HCT116 (cell line): Measurements from ENCODE around the gene ADRA2A. TPM values are rescaled to one million over a fixed set of nuclear protein-coding genes. Genes with fewer than 3 reads are reported as not detected.

Experiments used
- ATAC-seq: fragments of 200-7000 bp; cut with Tn5 transposase; 2 replicates; pipeline ENCODE4 v1.9.1; 2020; ENCODE audit warnings: mild to moderate bottlenecking, moderate library complexity
- BruUV-seq: library from RNA; stranded (reverse); fragments of 400-500 nt; replicated peaks from 2 replicates; lab custom pipeline; 2021; lab: Mats Ljungman, UMichigan
- CTCF ChIA-PET: fragments of 300-600 bp; sonication (Branson Sonifier 250); formaldehyde crosslinking; loops from one replicate; lab custom pipeline; 2021; ENCODE audit warnings: antibody characterized with exemption; lab: Charles Lee
- POLR2A ChIA-PET: fragments of 300-600, 350-600 bp; sonication (Branson Sonifier 250); formaldehyde crosslinking; loops from one replicate; lab custom pipeline; 2021; ENCODE audit warnings: antibody characterized with exemption; lab: Charles Lee
- RAD21 ChIA-PET, 2 experiments: fragments of 300-600 bp; sonication (Branson Sonifier 250); formaldehyde crosslinking; loops; one replicate each; lab custom pipeline; 2023; ENCODE audit warnings: low total read pairs in 2 of 2; ENCODE audit not compliant: uncharacterized antibody in 2 of 2, unreplicated experiment in 2 of 2, low non-redundant PET in 1 of 2; lab: Charles Lee
- DNase-seq: peaks from one replicate; pipeline ENCODE4 v3.0.0-alpha.2; 2010; ENCODE audit warnings: low read depth, low spot score
- H2AFZ ChIP-seq: fragments of 200-600 bp; shearing (Covaris generic), sonication (generic); 2 replicates; pipeline ENCODE4 v1.6.1; 2017; ENCODE audit warnings: low read depth, mixed run types, mixed read lengths, antibody characterized with exemption, low read length; ENCODE audit not compliant: poor library complexity, severe bottlenecking
- H3K27ac ChIP-seq: 2 replicates; pipeline ENCODE4 v1.5.1; 2012; ENCODE audit warnings: low read depth, low read length
- H3K27me3 ChIP-seq: fragments of 200-600 bp; sonication (generic); 2 replicates; pipeline ENCODE4 v1.6.1; 2016; ENCODE audit warnings: mixed run types, low read length, mixed read lengths; ENCODE audit not compliant: insufficient read depth
- H3K36me3 ChIP-seq, 2 experiments: fragments of 200-500 bp in 1 of 2; fragments of 200-600 bp in 1 of 2; sonication (Bioruptor generic) in 1 of 2; sonication (generic) in 1 of 2; 2 replicates each; pipeline versions ENCODE4 v1.5.1 to v1.6.1; 2014 to 2016; ENCODE audit warnings: low read length in 2 of 2, inconsistent platforms in 1 of 2, mixed read lengths in 1 of 2, mixed run types in 1 of 2; ENCODE audit not compliant: insufficient read depth in 2 of 2, control insufficient read depth in 1 of 2
- H3K4me1 ChIP-seq, 2 experiments: fragments of 200-600 bp in 1 of 2; sonication (generic) in 1 of 2; 2 replicates each; pipeline versions ENCODE4 v1.5.1 to v1.6.1; 2012 to 2017; ENCODE audit warnings: low read length in 2 of 2, inconsistent platforms in 1 of 2, mild to moderate bottlenecking in 1 of 2, mixed read lengths in 1 of 2, mixed run types in 1 of 2, moderate library complexity in 1 of 2; ENCODE audit not compliant: insufficient read depth in 2 of 2, control insufficient read depth in 1 of 2
- H3K4me2 ChIP-seq: fragments of 200-600 bp; sonication (generic); 2 replicates; pipeline ENCODE4 v1.6.1; 2017; ENCODE audit warnings: mixed run types, low read length, mixed read lengths
- H3K4me3 ChIP-seq, 2 experiments: fragments of 200-600 bp in 1 of 2; sonication (generic) in 1 of 2; replicated peaks in 1 of 2; 2 replicates each; pipeline ENCODE4 v1.5.1; 2011 to 2016; ENCODE audit warnings: low read length in 2 of 2, control low read depth in 1 of 2, low read depth in 1 of 2, mild to moderate bottlenecking in 1 of 2, mixed read lengths in 1 of 2, mixed run types in 1 of 2
- H3K79me2 ChIP-seq: fragments of 200-600 bp; sonication (generic); 2 replicates; pipeline ENCODE4 v1.6.1; 2017; ENCODE audit warnings: mild to moderate bottlenecking, mixed run types, low read length, moderate library complexity, mixed read lengths; ENCODE audit not compliant: insufficient read depth
- H3K9ac ChIP-seq: fragments of 200-600 bp; sonication (generic); 2 replicates; pipeline ENCODE4 v1.6.1; 2016; ENCODE audit warnings: low read length, mixed read lengths
- H3K9me2 ChIP-seq: fragments of 200-600 bp; sonication (generic), shearing (Covaris generic); 2 replicates; pipeline ENCODE4 v1.6.1; 2017; ENCODE audit warnings: mixed run types, mild to moderate bottlenecking, moderate library complexity; ENCODE audit not compliant: insufficient read depth
- H3K9me3 ChIP-seq, 2 experiments: fragments of 200-500 bp in 1 of 2; fragments of 200-600 bp in 1 of 2; sonication (Bioruptor generic) in 1 of 2; sonication (generic) in 1 of 2; 2 replicates each; pipeline ENCODE4 v1.6.1; 2014 to 2017; ENCODE audit warnings: low read length in 2 of 2, mixed read lengths in 2 of 2, inconsistent platforms in 1 of 2, low read depth in 1 of 2, mild to moderate bottlenecking in 1 of 2, mixed run types in 1 of 2, moderate library complexity in 1 of 2; ENCODE audit not compliant: control insufficient read depth in 1 of 2, insufficient read depth in 1 of 2
- H4K20me1 ChIP-seq: fragments of 200-600 bp; sonication (generic), shearing (Covaris generic); 2 replicates; pipeline ENCODE4 v1.6.1; 2017; ENCODE audit warnings: mixed run types, mild to moderate bottlenecking, moderate library complexity; ENCODE audit not compliant: insufficient read depth
- CBX3 ChIP-seq: IDR thresholded peaks from 2 replicates; pipeline ENCODE4 v1.6.1; 2012; ENCODE audit warnings: low read depth
- CEBPB ChIP-seq: IDR thresholded peaks from 2 replicates; pipeline ENCODE4 v1.6.1; 2012; ENCODE audit warnings: low read depth
- EGR1 ChIP-seq: IDR thresholded peaks from 2 replicates; pipeline ENCODE4 v1.6.1; 2012; ENCODE audit warnings: low read depth
- ELF1 ChIP-seq: IDR thresholded peaks from 2 replicates; pipeline ENCODE4 v1.6.1; 2012; ENCODE audit warnings: low read depth, borderline replicate concordance
- EZH2 ChIP-seq: fragments of 200-600 bp; sonication (generic); IDR thresholded peaks from 2 replicates; pipeline ENCODE4 v1.6.1; 2017; ENCODE audit warnings: antibody characterized with exemption, mixed run types
- EZH2phosphoT487 ChIP-seq: fragments of 200-600 bp; IDR thresholded peaks from 2 replicates; pipeline ENCODE4 v1.6.1; 2018; ENCODE audit warnings: antibody characterized with exemption, borderline replicate concordance
- FOSL1 ChIP-seq: IDR thresholded peaks from 2 replicates; pipeline ENCODE4 v1.6.1; 2012; ENCODE audit warnings: low read depth
- JUND ChIP-seq: IDR thresholded peaks from 2 replicates; pipeline ENCODE4 v1.6.1; 2012
- MAX ChIP-seq: IDR thresholded peaks from 2 replicates; pipeline ENCODE4 v1.6.1; 2012
- POLR2A ChIP-seq: IDR thresholded peaks from 2 replicates; pipeline ENCODE4 v1.7.0; 2011; ENCODE audit warnings: borderline replicate concordance; ENCODE audit not compliant: insufficient read depth, insufficient read length; ENCODE audit errors: extremely low read depth
- POLR2AphosphoS5 ChIP-seq: IDR thresholded peaks from 2 replicates; pipeline ENCODE4 v1.6.1; 2011; ENCODE audit warnings: mild to moderate bottlenecking, low read depth, low read length, moderate library complexity
- SIN3A ChIP-seq: IDR thresholded peaks from 2 replicates; pipeline ENCODE4 v1.6.1; 2012; ENCODE audit warnings: low read depth
- SP1 ChIP-seq: IDR thresholded peaks from 2 replicates; pipeline ENCODE4 v1.6.1; 2012; ENCODE audit warnings: low read depth
- SRF ChIP-seq: IDR thresholded peaks from 2 replicates; pipeline ENCODE4 v1.6.1; 2012; ENCODE audit warnings: low read depth
- YY1 ChIP-seq: IDR thresholded peaks from 2 replicates; pipeline ENCODE4 v1.6.1; 2011; ENCODE audit warnings: low read length, low read depth, moderate library complexity, mild to moderate bottlenecking; ENCODE audit not compliant: insufficient replicate concordance; ENCODE audit errors: extremely low read depth
- ZBTB33 ChIP-seq: IDR thresholded peaks from 2 replicates; pipeline ENCODE4 v1.6.1; 2011; ENCODE audit warnings: mild to moderate bottlenecking, low read length, moderate library complexity; ENCODE audit not compliant: insufficient replicate concordance; ENCODE audit errors: extremely low read depth
- ZFX ChIP-seq: fragments of 450-650 bp; IDR thresholded peaks from 2 replicates; pipeline ENCODE4 v1.6.1; 2017
- ZNF274 ChIP-seq: fragments of 200-500 bp; sonication (Bioruptor generic); IDR thresholded peaks from 2 replicates; pipeline ENCODE4 v1.6.1; 2014; ENCODE audit warnings: mild to moderate bottlenecking, low read depth, low read length, inconsistent platforms
- intact Hi-C: fragments of 100-400 bp; cut with micrococcal nuclease; formaldehyde crosslinking; loops from 2 replicates; pipeline ENCODE4 v1.10.0; 2022
- total RNA-seq: library from RNA; stranded (reverse); gene quantifications from one replicate; pipeline ENCODE4 v1.2.1, GENCODE V29; 2021; ENCODE audit not compliant: unreplicated experiment
- TF ChIP-seq, protein P1 (sequence below): IDR thresholded peaks from 2 replicates; pipeline ENCODE4 v1.6.1; 2012; ENCODE audit warnings: low read depth
- TF ChIP-seq, protein P2 (sequence below), 3 experiments: fragments of 200-600 bp in 1 of 3; sonication (generic) in 1 of 3; IDR thresholded peaks in 2 of 3; conservative IDR thresholded peaks in 1 of 3; 2 replicates each; pipeline ENCODE4 v1.5.1; 2012 to 2017; ENCODE audit warnings: low read depth in 2 of 3, low read length in 2 of 3, antibody characterized with exemption in 1 of 3, borderline replicate concordance in 1 of 3, control low read depth in 1 of 3, mild to moderate bottlenecking in 1 of 3, mixed read lengths in 1 of 3, mixed run types in 1 of 3, moderate library complexity in 1 of 3; ENCODE audit not compliant: insufficient read depth in 1 of 3

ADRA2A gene
- total RNA-seq, 1 experiment from 2014 or later, result 0.15 TPM

GRCh38 chr10:111082102-111082975, 5.5 kb downstream of the ADRA2A start:
- Histone ChIP-seq H3K36me3 (no peaks in the 10 kb centered on the region), H3K79me2 (no peaks in the 10 kb centered on the region), H3K9ac (no peak overlapping the region), H2AFZ (no peak overlapping the region)
- no TSS peak for BruUV-seq
- POLR2A ChIA-PET, result no interaction called here
- RAD21 ChIA-PET, result no interaction called here
- no peak for TF ChIP-seq POLR2A
- TF ChIP-seq SIN3A, result no peak
- TF ChIP-seq SP1, result no peak
- no peak for TF ChIP-seq CBX3
- TF ChIP-seq POLR2AphosphoS5, result no peak
- TF ChIP-seq MAX, result no peak
- no peak for TF ChIP-seq YY1
- TF ChIP-seq EZH2phosphoT487, result no peak
- TF ChIP-seq, protein P1, sequence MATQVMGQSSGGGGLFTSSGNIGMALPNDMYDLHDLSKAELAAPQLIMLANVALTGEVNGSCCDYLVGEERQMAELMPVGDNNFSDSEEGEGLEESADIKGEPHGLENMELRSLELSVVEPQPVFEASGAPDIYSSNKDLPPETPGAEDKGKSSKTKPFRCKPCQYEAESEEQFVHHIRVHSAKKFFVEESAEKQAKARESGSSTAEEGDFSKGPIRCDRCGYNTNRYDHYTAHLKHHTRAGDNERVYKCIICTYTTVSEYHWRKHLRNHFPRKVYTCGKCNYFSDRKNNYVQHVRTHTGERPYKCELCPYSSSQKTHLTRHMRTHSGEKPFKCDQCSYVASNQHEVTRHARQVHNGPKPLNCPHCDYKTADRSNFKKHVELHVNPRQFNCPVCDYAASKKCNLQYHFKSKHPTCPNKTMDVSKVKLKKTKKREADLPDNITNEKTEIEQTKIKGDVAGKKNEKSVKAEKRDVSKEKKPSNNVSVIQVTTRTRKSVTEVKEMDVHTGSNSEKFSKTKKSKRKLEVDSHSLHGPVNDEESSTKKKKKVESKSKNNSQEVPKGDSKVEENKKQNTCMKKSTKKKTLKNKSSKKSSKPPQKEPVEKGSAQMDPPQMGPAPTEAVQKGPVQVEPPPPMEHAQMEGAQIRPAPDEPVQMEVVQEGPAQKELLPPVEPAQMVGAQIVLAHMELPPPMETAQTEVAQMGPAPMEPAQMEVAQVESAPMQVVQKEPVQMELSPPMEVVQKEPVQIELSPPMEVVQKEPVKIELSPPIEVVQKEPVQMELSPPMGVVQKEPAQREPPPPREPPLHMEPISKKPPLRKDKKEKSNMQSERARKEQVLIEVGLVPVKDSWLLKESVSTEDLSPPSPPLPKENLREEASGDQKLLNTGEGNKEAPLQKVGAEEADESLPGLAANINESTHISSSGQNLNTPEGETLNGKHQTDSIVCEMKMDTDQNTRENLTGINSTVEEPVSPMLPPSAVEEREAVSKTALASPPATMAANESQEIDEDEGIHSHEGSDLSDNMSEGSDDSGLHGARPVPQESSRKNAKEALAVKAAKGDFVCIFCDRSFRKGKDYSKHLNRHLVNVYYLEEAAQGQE, result no peak
- no peak for TF ChIP-seq CEBPB
- TF ChIP-seq, protein P2, sequence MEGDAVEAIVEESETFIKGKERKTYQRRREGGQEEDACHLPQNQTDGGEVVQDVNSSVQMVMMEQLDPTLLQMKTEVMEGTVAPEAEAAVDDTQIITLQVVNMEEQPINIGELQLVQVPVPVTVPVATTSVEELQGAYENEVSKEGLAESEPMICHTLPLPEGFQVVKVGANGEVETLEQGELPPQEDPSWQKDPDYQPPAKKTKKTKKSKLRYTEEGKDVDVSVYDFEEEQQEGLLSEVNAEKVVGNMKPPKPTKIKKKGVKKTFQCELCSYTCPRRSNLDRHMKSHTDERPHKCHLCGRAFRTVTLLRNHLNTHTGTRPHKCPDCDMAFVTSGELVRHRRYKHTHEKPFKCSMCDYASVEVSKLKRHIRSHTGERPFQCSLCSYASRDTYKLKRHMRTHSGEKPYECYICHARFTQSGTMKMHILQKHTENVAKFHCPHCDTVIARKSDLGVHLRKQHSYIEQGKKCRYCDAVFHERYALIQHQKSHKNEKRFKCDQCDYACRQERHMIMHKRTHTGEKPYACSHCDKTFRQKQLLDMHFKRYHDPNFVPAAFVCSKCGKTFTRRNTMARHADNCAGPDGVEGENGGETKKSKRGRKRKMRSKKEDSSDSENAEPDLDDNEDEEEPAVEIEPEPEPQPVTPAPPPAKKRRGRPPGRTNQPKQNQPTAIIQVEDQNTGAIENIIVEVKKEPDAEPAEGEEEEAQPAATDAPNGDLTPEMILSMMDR (IDR thresholded peaks at IDR 0.05 in 2 of 3, conservative IDR thresholded peaks at IDR 0.05 in 1 of 3; ENCODE audit: borderline replicate concordance in 1 of 3, insufficient read depth in 1 of 3, low read depth in 2 of 3, low read length in 2 of 3), result no peak
- TF ChIP-seq ZBTB33, result no peak
- TF ChIP-seq ELF1, result no peak
- no peak for TF ChIP-seq EGR1
- no peak for TF ChIP-seq JUND
- no peak for TF ChIP-seq EZH2
- no peak for TF ChIP-seq FOSL1
- TF ChIP-seq ZFX, result no peak
- no peak for TF ChIP-seq ZNF274
- no peak for TF ChIP-seq SRF
- TF ChIP-seq, all 23 proteins: peak for 0
- no peaks in the 10 kb centered on the region for H3K27me3 ChIP-seq
- H3K4me3 ChIP-seq, result no peak overlapping the region
- CTCF ChIA-PET, result no interaction called here
- DNase-seq, result no peak
- intact Hi-C loops, result no loop called here
- no peaks in the 10 kb centered on the region for H3K9me3 ChIP-seq
- H3K27ac ChIP-seq, result no peak overlapping the region
- no peaks in the 10 kb centered on the region for H4K20me1 ChIP-seq
- no peak overlapping the region for H3K4me2 ChIP-seq
- no peaks in the 10 kb centered on the region for H3K9me2 ChIP-seq
- ATAC-seq, result no peak
- no peaks in the 10 kb centered on the region for H3K4me1 ChIP-seq
